Astrocyte of the cerebellum (primary cell): ENCODE measurements around the gene LRRC25.

ENCODE experiments used
- DNase-seq: peaks from one replicate; pipeline ENCODE4 v3.0.0-alpha.2; 2011; ENCODE audit warnings: low read depth
- H3K4me3 ChIP-seq: 2 replicates; pipeline ENCODE4 v1.5.1; 2011; ENCODE audit warnings: mild to moderate bottlenecking, low read depth, low read length, moderate library complexity
- in situ Hi-C: cut with HindIII; loops from 2 replicates; pipeline ENCODE4 v1.10.0; 2017; ENCODE audit warnings: low sequenced_read_pairs
- TF ChIP-seq, protein P1 (sequence below): IDR thresholded peaks from 2 replicates; pipeline ENCODE4 v1.5.1; 2012; ENCODE audit warnings: low read length, low read depth, moderate library complexity, mild to moderate bottlenecking; ENCODE audit errors: missing control alignments

LRRC25 gene

DNA sequence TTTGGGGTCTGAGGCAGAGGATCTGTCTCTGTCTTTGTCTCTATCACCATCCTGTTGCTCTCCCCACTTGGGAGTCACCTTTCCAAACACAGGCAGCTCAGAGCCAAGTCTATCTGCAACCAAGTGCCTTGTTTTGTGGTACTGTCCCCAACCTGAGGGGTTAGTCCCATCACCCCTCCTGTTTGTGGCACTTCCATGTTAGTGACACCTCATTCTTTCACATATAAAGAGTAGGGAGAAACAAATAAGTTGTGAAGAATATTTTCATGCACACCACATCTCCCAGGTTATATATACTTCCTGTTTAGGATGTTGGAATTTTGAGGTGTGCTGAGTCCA lies 7.7 kb downstream of the LRRC25 start:
- in situ Hi-C loops: no loop called here
- DNase-seq: no peak
- TF ChIP-seq, protein P1, sequence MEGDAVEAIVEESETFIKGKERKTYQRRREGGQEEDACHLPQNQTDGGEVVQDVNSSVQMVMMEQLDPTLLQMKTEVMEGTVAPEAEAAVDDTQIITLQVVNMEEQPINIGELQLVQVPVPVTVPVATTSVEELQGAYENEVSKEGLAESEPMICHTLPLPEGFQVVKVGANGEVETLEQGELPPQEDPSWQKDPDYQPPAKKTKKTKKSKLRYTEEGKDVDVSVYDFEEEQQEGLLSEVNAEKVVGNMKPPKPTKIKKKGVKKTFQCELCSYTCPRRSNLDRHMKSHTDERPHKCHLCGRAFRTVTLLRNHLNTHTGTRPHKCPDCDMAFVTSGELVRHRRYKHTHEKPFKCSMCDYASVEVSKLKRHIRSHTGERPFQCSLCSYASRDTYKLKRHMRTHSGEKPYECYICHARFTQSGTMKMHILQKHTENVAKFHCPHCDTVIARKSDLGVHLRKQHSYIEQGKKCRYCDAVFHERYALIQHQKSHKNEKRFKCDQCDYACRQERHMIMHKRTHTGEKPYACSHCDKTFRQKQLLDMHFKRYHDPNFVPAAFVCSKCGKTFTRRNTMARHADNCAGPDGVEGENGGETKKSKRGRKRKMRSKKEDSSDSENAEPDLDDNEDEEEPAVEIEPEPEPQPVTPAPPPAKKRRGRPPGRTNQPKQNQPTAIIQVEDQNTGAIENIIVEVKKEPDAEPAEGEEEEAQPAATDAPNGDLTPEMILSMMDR: no peak
- H3K4me3 ChIP-seq: no peak overlapping the region

- in situ Hi-C loops: no loop called here
- TF ChIP-seq, protein P1: no peak
- no peak for DNase-seq
- peak overlapping the region; percentile 46 for H3K4me3 ChIP-seq
These were observed 8.3 kb downstream of the LRRC25 start for GRCh38 chr19:18388960-18389725.

DNA sequence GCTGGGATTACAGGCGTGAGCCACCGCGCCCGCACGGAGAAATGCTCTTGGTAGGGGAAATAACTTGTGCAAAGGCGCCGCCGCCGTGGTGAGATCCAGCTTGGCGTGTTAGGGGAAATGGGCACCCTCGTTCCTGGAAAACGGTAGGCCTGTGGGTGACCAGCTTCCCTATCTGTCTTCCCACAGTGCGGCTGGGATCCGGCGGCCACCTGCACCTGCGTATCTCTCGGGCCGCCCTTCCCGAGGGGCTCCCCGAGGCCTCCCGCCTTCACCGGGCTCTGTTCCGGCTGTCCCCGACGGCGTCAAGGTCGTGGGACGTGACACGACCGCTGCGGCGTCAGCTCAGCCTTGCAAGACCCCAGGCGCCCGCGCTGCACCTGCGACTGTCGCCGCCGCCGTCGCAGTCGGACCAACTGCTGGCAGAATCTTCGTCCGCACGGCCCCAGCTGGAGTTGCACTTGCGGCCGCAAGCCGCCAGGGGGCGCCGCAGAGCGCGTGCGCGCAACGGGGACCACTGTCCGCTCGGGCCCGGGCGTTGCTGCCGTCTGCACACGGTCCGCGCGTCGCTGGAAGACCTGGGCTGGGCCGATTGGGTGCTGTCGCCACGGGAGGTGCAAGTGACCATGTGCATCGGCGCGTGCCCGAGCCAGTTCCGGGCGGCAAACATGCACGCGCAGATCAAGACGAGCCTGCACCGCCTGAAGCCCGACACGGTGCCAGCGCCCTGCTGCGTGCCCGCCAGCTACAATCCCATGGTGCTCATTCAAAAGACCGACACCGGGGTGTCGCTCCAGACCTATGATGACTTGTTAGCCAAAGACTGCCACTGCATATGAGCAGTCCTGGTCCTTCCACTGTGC lies 9.1 kb downstream of the LRRC25 start:
- TF ChIP-seq, protein P1: peak; percentile 93
- no peak for DNase-seq
- in situ Hi-C loops: no loop called here
- peak overlapping the region; percentile 46 for H3K4me3 ChIP-seq

DNA sequence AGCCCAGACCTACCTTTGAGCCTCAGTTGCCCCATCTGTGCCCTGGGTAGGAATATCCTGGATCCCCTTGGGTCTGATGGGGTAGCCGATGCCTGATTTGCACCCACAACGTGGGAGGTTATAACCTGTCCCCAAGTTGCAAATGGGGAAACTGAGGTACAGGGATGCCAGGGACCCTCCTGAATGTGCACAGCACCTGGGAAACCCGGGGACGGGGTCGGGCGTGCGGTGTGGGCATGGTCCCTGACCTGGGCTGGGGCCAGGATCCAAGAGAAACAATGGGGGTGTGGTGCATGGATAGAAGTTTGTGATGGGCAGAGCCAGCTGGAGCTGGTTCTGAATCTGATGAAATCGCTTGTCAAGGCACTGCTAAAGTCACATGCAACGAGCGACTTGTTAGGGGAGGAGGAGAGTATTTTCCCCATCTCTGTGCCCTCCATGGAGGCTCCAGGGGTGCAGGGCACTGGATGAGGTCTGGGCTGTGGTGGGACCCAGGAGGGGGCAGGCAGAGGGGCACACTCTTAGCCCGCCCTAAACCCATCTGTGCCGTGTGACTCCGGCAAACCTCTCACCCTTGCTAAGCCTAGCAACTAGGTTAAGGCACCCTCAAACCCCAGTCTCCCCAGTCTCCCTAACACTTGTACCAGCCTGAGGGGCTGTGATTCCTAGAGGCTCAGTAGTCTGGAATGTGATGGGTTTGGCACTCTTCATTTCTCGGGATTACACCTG lies 10.7 kb downstream of the LRRC25 start:
- in situ Hi-C loops: no loop called here
- DNase-seq: no peak
- TF ChIP-seq, protein P1: no peak
- peak overlapping the region; percentile 46 for H3K4me3 ChIP-seq

DNA sequence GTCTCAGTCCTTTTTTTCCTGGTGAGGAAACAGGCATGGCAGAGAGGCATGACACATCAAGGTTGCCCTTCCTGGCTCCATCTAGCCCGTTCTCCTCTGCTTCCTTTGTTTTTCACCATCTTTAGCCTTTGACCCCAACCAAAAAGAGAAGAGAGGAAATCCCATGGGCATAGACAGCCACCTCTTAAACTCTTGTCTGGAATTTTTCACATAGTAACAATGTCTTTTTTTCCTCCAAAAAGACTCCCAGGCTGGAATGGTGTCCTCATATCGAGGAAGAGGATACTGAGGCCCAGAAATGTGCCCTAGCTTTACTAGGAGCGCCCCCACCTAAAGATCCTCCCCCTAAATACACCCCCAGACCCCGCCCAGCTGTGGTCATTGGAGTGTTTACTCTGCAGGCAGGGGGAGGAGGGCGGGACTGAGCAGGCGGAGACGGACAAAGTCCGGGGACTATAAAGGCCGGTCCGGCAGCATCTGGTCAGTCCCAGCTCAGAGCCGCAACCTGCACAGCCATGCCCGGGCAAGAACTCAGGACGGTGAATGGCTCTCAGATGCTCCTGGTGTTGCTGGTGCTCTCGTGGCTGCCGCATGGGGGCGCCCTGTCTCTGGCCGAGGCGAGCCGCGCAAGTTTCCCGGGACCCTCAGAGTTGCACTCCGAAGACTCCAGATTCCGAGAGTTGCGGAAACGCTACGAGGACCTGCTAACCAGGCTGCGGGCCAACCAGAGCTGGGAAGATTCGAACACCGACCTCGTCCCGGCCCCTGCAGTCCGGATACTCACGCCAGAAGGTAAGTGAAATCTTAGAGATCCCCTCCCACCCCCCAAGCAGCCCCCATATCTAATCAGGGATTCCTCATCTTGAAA lies 11.5 kb downstream of the LRRC25 start, which contains the start of gene GDF15:
Gene GDF15 (plus strand): TSS at position 484 of the 868 bp plus-strand sequence. CDS start 32 bp downstream, at position 516.
- TF ChIP-seq, protein P1: peak; percentile 71
- H3K4me3 ChIP-seq: peak within 1 kb of the TSS; percentile 46
- peak; percentile 40 for DNase-seq
- in situ Hi-C loops: no loop called here
